Measurements from ENCODE around the gene ERCC3. TPM values are rescaled to one million over a fixed set of nuclear protein-coding genes. Genes with fewer than 3 reads are reported as not detected.

Gene ERCC3
- total RNA-seq, 1 experiment from 2014 or later = 69.5 TPM

- DNase-seq (ENCODE audit: low spot score) = no peak
- no peaks in the 10 kb centered on the region for H3K4me1 ChIP-seq (ENCODE audit: insufficient read depth, low read length, poor library complexity, severe bottlenecking)
- no peak overlapping the region for H3K27ac ChIP-seq (ENCODE audit: low read depth, low read length, poor library complexity, severe bottlenecking)
- intact Hi-C loops (cut with micrococcal nuclease; ENCODE audit: unreplicated experiment) = no loop called here
- H3K36me3 ChIP-seq (ENCODE audit: insufficient read depth, low read length, poor library complexity, severe bottlenecking) = peaks cover 62% of the 10 kb centered on the region
- ChIA-PET POLR2A (ENCODE audit: low non-redundant PET) (no interaction called here), CTCF (no interaction called here)
- H3K4me3 ChIP-seq (ENCODE audit: low read depth, low read length, poor library complexity, severe bottlenecking) = no peak overlapping the region
- no peak for TF ChIP-seq CTCF (conservative IDR thresholded peaks at IDR 0.05; ENCODE audit: low read depth, low read length)
- no peak for TF ChIP-seq EZH2 (IDR thresholded peaks at IDR 0.05; ENCODE audit: borderline replicate concordance, low read depth, low read length, poor library complexity, severe bottlenecking)
- H3K9me3 ChIP-seq (ENCODE audit: low read depth, low read length, poor library complexity, severe bottlenecking) = no peaks in the 10 kb centered on the region
- no peaks in the 10 kb centered on the region for H3K27me3 ChIP-seq (replicated peaks; ENCODE audit: insufficient read depth, low read depth, low read length, poor library complexity)
- no TSS peak for BruUV-seq (replicated peaks)
Measured at GRCh38 chr2:127279781-127280180, 14.2 kb downstream of the ERCC3 start.

- CTCF ChIA-PET = no interaction called here
- Histone ChIP-seq H3K4me3 (ENCODE audit: low read depth, low read length, poor library complexity, severe bottlenecking) (no peak overlapping the region), H3K9me3 (ENCODE audit: low read depth, low read length, poor library complexity, severe bottlenecking) (no peaks in the 10 kb centered on the region), H3K27ac (ENCODE audit: low read depth, low read length, poor library complexity, severe bottlenecking) (no peak overlapping the region), H3K27me3 (replicated peaks; ENCODE audit: insufficient read depth, low read depth, low read length, poor library complexity) (no peaks in the 10 kb centered on the region), H3K4me1 (ENCODE audit: insufficient read depth, low read length, poor library complexity, severe bottlenecking) (no peaks in the 10 kb centered on the region), H3K36me3 (ENCODE audit: insufficient read depth, low read length, poor library complexity, severe bottlenecking) (peaks cover 60% of the 10 kb centered on the region)
- DNase-seq (ENCODE audit: low spot score) = no peak
- intact Hi-C loops (cut with micrococcal nuclease; ENCODE audit: unreplicated experiment) = no loop called here
- POLR2A ChIA-PET (ENCODE audit: low non-redundant PET) = no interaction called here
- no TSS peak for BruUV-seq (replicated peaks)
- TF ChIP-seq EZH2 (IDR thresholded peaks at IDR 0.05; ENCODE audit: borderline replicate concordance, low read depth, low read length, poor library complexity, severe bottlenecking) = no peak
- no peak for TF ChIP-seq CTCF (conservative IDR thresholded peaks at IDR 0.05; ENCODE audit: low read depth, low read length)
Measured at GRCh38 chr2:127278959-127279358, 15.0 kb downstream of the ERCC3 start.

- BruUV-seq (replicated peaks) = no TSS peak
- ChIA-PET POLR2A (ENCODE audit: low non-redundant PET) (no interaction called here), CTCF (no interaction called here)
- Histone ChIP-seq H3K36me3 (ENCODE audit: insufficient read depth, low read length, poor library complexity, severe bottlenecking) (peaks cover 64% of the 10 kb centered on the region), H3K27ac (ENCODE audit: low read depth, low read length, poor library complexity, severe bottlenecking) (no peak overlapping the region), H3K9me3 (ENCODE audit: low read depth, low read length, poor library complexity, severe bottlenecking) (no peaks in the 10 kb centered on the region), H3K4me1 (ENCODE audit: insufficient read depth, low read length, poor library complexity, severe bottlenecking) (no peaks in the 10 kb centered on the region), H3K27me3 (replicated peaks; ENCODE audit: insufficient read depth, low read depth, low read length, poor library complexity) (no peaks in the 10 kb centered on the region), H3K4me3 (ENCODE audit: low read depth, low read length, poor library complexity, severe bottlenecking) (no peak overlapping the region)
- TF ChIP-seq EZH2 (IDR thresholded peaks at IDR 0.05; ENCODE audit: borderline replicate concordance, low read depth, low read length, poor library complexity, severe bottlenecking) (no peak), CTCF (conservative IDR thresholded peaks at IDR 0.05; ENCODE audit: low read depth, low read length) (no peak)
- intact Hi-C loops (cut with micrococcal nuclease; ENCODE audit: unreplicated experiment) = no loop called here
- DNase-seq (ENCODE audit: low spot score) = no peak
Measured at GRCh38 chr2:127277028-127277427, 16.9 kb downstream of the ERCC3 start.

Data from A673 (cell line).